Testis (tissue), 3 donors: ENCODE data around the gene ITIH5. TPM values are rescaled to one million over a fixed set of nuclear protein-coding genes. Genes with fewer than 3 reads are reported as not detected.

Source experiments
- DNase-seq: peaks from one replicate; pipeline ENCODE4 v3.0.0-alpha.2; 2019
- H3K27ac ChIP-seq, 2 donors: fragments of 200-600 bp; sonication (generic); one replicate each; pipeline ENCODE4 v1.5.1; 2019
- H3K27me3 ChIP-seq: fragments of 200-600 bp; sonication (generic); one replicate; pipeline ENCODE4 v1.5.1; 2019
- H3K36me3 ChIP-seq: fragments of 200-600 bp; sonication (generic); one replicate; pipeline ENCODE4 v1.5.1; 2017; ENCODE audit warnings: low read depth; ENCODE audit errors: missing control alignments
- H3K4me1 ChIP-seq: fragments of 200-600 bp; sonication (generic); one replicate; pipeline ENCODE4 v1.5.1; 2019
- H3K4me3 ChIP-seq, 2 donors: fragments of 200-600 bp; sonication (generic); one replicate each; pipeline ENCODE4 v1.5.1; 2017 to 2019
- H3K9me3 ChIP-seq: fragments of 200-600 bp; sonication (generic); one replicate; pipeline ENCODE4 v1.5.1; 2017
- CTCF ChIP-seq, 3 experiments: fragments of 450-650 bp in 2 of 3; fragments of 200-600 bp in 1 of 3; sonication (generic) in 1 of 3; IDR thresholded peaks; one replicate each; pipeline ENCODE4 v1.5.1; 2016 to 2019; ENCODE audit warnings: antibody characterized with exemption in 3 of 3, mild to moderate bottlenecking in 2 of 3, moderate library complexity in 1 of 3
- POLR2A ChIP-seq: fragments of 450-650 bp; IDR thresholded peaks from one replicate; pipeline ENCODE4 v1.6.1; 2017; ENCODE audit warnings: antibody characterized with exemption, mild to moderate bottlenecking, moderate library complexity
- WGBS, 2 donors: methylation state at CpG; one replicate each; pipeline ENCODE4 v1.1.5; 2018; 5-methylcytosine and 5-hydroxymethylcytosine counted together
- intact Hi-C: fragments of 100-400 bp; cut with DNase I; formaldehyde crosslinking; loops from one replicate; pipeline ENCODE4 v1.15.1; 2023; ENCODE audit warnings: low total_unique reads
- polyA plus RNA-seq: library from polyadenylated mRNA; stranded (reverse); fragments of 350-450 nt; fragmentation: Illumina TruSeq; extraction: RNeasy Lipid Tissue Mini Kit (QIAGEN cat#74804); gene quantifications from one replicate; pipeline ENCODE4 v1.2.3, GENCODE V29; 2014; ENCODE audit warnings: low read depth, low replicate concordance; ENCODE audit not compliant: insufficient read depth
- total RNA-seq, 2 donors: library from RNA; depleted of rRNA; stranded (reverse); fragments of >200 nt; gene quantifications; one replicate each; pipeline ENCODE4 v1.2.3, GENCODE V29; 2016

The ITIH5 gene
- total and polyA plus RNA-seq, 3 donors from 2014 or later, result 28.0 to 38.1 (median 28.0) TPM

- DNase-seq, result no peak
- intact Hi-C loops, result no loop called here
- 87 to 90% methylated on average over 8 of the region's 8 CpGs for WGBS, 2 donors
- Histone ChIP-seq H3K27ac (no peak overlapping the region), H3K27me3 (no peaks in the 10 kb centered on the region), H3K4me3 (no peak overlapping the region), H3K9me3 (no peaks in the 10 kb centered on the region), H3K36me3 (no peaks in the 10 kb centered on the region), H3K4me1 (no peaks in the 10 kb centered on the region)
- TF ChIP-seq POLR2A, result no peak
- no peak for TF ChIP-seq CTCF (IDR thresholded peaks at IDR 0.05)
Observed at GRCh38 chr10:7585228-7585627, 81.5 kb downstream of the ITIH5 start.

- Histone ChIP-seq H3K4me3 (no peak overlapping the region), H3K4me1 (no peaks in the 10 kb centered on the region), H3K36me3 (no peaks in the 10 kb centered on the region), H3K9me3 (no peaks in the 10 kb centered on the region), H3K27ac (no peak overlapping the region), H3K27me3 (no peaks in the 10 kb centered on the region)
- TF ChIP-seq POLR2A (no peak), CTCF (IDR thresholded peaks at IDR 0.05) (no peak)
- intact Hi-C loops, result no loop called here
- DNase-seq, result no peak
- 71 to 72% methylated on average over 3 of the region's 3 CpGs for WGBS, 2 donors
Observed at GRCh38 chr10:7583626-7584025, 83.1 kb downstream of the ITIH5 start.

GRCh38 chr10:7580520-7580919, 86.2 kb downstream of the ITIH5 start:
- DNase-seq, result no peak
- no peaks in the 10 kb centered on the region for H3K36me3 ChIP-seq
- TF ChIP-seq CTCF (IDR thresholded peaks at IDR 0.05) (no peak), POLR2A (no peak)
- intact Hi-C loops, result no loop called here
- 75 to 87% methylated on average over 5 of the region's 5 CpGs for WGBS, 2 donors
- no peak overlapping the region for H3K4me3 ChIP-seq
- no peaks in the 10 kb centered on the region for H3K27me3 ChIP-seq
- H3K9me3 ChIP-seq, result no peaks in the 10 kb centered on the region
- no peaks in the 10 kb centered on the region for H3K4me1 ChIP-seq
- H3K27ac ChIP-seq, result no peak overlapping the region

- no peaks in the 10 kb centered on the region for H3K36me3 ChIP-seq
Observed at GRCh38 chr10:7579681-7580080, 87.1 kb downstream of the ITIH5 start.

More at GRCh38 chr10:7579681-7580080, 87.1 kb downstream of the ITIH5 start:
- Histone ChIP-seq H3K4me3 (no peak overlapping the region), H3K27ac (no peak overlapping the region), H3K9me3 (no peaks in the 10 kb centered on the region), H3K27me3 (no peaks in the 10 kb centered on the region), H3K4me1 (no peaks in the 10 kb centered on the region)
- intact Hi-C loops, result no loop called here
- WGBS, 2 donors, result 95 to 96% methylated on average over 25 of the region's 25 CpGs
- no peak for TF ChIP-seq POLR2A
- TF ChIP-seq CTCF (IDR thresholded peaks at IDR 0.05), result no peak
- DNase-seq, result no peak
